ENCODE measurements around the gene GEMIN7.

GEMIN7 gene, protein sequence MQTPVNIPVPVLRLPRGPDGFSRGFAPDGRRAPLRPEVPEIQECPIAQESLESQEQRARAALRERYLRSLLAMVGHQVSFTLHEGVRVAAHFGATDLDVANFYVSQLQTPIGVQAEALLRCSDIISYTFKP

GRCh38 chr19:45079063-45079910 is at the start of gene GEMIN7:
GEMIN7 (plus strand) TSS chr19:45079260; CDS start chr19:45090115, 10,855 bp downstream.
- peak; percentile 13 for DNase-seq

- DNase-seq: no peak
Observed at GRCh38 chr19:45030825-45031224, 48.2 kb upstream of the GEMIN7 start.

- DNase-seq: no peak
Observed at GRCh38 chr19:45032421-45032820, 46.6 kb upstream of the GEMIN7 start.

DNA sequence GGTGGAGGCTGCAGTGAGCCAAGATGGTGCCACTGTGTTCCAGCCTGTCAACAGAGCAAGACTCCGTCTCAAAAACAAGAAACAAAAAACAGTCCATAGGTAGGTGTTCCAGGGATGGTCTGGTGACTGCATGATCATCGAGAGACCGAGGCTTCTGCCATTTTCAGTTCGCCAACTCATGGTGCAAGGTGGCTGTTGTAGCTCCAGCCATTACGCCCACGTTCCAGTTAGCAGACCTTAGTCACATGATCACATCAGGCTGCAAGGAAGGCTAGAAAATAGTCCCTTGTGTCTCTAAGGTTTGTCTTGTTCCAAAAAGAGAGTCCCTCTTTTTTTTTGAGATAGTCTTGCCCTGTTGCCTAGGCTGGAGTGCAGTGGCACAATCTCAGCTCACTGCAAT is 43.3 kb upstream of the GEMIN7 start:
- no peak for DNase-seq

DNA sequence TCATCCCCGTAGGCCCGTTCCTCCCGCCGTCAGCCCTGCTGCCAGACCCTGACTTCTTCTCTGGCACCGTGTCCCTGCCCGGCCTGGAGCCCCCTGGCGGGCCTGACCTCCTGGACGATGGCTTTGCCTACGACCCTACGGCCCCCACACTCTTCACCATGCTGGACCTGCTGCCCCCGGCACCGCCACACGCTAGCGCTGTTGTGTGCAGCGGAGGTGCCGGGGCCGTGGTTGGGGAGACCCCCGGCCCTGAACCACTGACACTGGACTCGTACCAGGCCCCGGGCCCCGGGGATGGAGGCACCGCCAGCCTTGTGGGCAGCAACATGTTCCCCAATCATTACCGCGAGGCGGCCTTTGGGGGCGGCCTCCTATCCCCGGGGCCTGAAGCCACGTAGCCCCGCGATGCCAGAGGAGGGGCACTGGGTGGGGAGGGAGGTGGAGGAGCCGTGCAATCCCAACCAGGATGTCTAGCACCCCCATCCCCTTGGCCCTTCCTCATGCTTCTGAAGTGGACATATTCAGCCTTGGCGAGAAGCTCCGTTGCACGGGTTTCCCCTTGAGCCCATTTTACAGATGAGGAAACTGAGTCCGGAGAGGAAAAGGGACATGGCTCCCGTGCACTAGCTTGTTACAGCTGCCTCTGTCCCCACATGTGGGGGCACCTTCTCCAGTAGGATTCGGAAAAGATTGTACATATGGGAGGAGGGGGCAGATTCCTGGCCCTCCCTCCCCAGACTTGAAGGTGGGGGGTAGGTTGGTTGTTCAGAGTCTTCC is 41.5 kb upstream of the GEMIN7 start:
- DNase-seq: no peak

GRCh38 chr19:45038931-45039893 is 39.8 kb upstream of the GEMIN7 start, which contains the start of gene CLASRP:
CLASRP (plus strand) TSS chr19:45039045; CDS start chr19:45040213, 1,168 bp downstream.
- peak; percentile 76 for DNase-seq

DNA sequence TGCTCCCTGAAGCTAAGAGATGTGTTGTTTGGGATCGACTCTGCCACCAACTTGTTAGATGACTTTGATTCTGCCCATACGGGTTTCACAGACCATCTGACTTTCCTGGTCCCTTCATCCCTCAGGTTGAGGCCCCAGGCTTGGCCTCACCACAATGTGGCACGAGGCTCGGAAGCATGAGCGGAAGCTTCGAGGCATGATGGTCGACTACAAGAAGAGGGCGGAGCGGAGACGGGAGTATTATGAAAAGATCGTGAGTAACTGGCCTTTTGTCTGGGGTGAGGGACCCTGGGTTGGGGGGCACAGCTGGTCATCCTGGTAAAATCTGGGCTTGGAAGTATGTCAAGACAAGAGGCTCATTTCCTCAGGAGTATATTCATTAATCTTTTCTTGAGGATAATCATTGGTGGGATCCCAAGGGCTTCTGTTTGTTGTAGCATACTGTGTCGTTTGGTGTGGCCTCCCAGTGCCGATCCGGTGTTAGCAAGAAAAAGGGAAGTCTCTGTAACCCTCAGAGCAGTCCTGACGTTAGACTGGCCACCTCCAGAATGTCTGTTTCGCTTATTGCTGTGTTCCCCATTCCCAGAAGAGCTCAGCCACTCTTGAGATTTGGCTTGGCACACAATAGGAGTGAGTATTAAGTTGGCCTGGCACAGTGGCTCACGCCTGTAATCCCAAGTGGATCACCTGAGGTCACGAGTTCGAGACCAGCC is 38.8 kb upstream of the GEMIN7 start:
- DNase-seq: no peak

DNA sequence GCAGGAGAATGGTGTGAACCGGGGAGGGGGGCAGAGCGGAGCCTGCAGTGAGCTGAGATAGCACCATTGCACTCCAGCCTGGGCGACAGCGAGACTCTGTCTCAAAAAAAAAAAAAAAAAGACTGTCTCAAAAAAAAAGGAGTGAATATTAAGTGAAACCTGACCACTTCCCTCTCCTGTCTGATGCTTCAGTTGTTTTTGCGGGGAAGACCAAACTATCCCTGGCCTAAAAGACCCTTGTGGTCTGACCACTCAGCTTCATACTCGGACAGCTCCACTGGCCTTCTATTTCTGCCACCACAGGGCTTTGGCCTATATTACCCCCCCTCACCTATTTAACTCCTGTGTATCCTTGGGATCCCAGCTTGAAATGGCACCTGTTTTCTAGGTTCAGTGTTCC is 37.9 kb upstream of the GEMIN7 start:
- no peak for DNase-seq

DNA sequence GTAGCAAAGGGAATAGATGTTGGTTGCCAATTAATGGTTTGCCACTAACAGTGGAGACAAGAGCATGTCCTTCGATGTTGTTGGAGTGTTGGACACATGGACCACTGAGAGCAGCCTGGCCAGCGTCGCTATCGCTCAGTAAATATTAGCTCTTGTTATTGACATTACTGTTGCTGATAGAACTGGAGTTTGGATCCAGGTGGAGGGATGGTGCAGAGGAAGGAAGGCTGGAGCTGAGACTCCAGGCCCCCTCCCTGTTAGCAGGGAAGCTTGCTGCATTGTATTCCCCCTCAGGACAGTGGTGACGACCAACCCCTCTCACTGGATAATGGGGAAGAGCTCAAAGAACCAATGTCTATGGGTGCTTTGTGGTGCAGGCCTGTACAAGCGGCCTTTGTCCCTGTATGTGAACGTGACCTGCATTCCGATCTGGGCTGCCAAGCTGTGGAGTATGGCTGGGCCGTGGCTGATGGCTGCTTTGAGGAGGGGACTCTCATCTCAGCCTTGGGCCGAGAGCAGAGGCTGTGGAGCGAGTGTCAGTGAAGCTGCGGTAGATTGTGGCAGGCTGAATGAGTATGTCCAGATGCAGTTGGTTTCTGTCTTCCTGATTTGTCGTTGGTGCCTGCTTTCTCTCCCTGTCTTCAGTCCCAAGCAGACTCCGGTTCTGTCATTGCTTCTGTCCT is 33.2 kb upstream of the GEMIN7 start:
- no peak for DNase-seq

- DNase-seq: no peak
Observed at GRCh38 chr19:45046355-45046754, 32.7 kb upstream of the GEMIN7 start.

GRCh38 chr19:45047188-45047797 is 31.8 kb upstream of the GEMIN7 start:
- DNase-seq: no peak

DNA sequence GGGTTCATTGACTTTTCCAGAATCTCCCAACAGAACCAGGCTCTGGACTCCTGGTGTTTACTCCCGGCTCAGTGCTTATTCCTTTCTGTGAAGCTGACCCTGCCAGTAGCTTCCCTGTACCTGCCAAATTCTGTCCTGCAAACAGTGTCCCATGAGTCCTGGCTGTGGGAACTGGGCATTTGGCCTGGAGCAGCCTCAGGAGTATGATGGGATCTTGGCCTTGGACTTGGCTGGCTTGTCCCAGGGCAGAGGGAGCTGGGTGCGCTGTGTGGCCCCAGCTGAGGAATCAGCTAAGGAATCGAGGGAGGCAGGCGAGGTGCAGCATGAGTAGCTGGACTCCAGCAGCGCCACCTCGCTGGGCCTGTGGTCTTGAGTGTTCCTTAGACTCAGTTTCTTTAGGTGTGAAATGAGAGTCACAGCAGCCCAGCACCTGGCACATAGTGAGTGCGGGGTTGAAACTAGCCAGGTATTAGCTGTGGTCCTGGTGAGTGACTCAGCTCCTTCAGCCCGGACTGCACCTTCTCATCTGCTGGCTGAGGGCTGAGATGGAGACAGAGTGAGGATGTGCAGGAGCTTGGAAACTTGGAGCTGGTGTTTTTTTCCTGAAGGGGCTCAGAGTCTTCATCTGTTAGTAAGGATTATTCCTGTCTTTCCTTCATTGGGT is 29.9 kb upstream of the GEMIN7 start:
- DNase-seq: no peak

DNA sequence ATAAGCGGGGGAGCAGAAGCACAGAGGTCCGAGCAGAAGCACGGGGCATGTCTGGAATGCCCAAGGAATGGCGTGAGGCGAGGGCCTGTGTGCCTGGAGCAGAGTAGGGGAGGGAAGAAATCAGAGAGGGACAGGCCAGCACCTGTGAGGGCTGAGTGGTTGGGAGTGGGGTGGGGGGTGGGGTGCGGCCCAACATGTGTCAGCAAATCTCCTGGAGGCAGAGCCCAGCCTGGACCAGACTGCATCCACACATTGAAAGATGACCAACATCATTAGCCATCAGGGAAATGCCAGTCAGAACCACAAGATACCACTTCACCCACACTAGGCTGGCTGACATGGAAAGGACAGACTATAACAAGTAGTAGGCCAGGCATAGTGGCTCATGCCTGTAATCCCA is 29.0 kb upstream of the GEMIN7 start:
- no peak for DNase-seq

GRCh38 chr19:45051929-45052579 is 27.0 kb upstream of the GEMIN7 start:
- no peak for DNase-seq

GRCh38 chr19:45056831-45057230 is 22.2 kb upstream of the GEMIN7 start:
- DNase-seq: no peak

DNA sequence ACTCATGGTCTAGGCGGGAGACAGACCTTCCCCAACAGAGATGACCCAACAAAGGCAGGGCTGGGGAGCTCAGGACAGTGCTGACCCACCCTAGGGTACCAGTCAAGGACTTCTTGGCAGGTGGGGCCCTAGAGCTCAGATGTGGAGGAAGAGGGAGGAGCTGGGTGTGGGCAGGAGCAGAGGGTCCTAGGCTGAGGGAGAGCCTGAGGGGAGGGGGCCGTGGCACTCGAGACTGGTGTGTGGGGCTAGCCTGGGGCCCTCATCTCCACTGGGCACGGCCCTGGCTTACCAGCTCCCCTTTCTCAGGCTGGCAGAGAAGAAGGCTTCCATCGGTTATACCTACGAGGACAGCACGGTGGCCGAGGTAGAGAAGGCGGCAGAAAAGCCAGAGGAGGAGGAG is 21.6 kb upstream of the GEMIN7 start:
- no peak for DNase-seq

DNA sequence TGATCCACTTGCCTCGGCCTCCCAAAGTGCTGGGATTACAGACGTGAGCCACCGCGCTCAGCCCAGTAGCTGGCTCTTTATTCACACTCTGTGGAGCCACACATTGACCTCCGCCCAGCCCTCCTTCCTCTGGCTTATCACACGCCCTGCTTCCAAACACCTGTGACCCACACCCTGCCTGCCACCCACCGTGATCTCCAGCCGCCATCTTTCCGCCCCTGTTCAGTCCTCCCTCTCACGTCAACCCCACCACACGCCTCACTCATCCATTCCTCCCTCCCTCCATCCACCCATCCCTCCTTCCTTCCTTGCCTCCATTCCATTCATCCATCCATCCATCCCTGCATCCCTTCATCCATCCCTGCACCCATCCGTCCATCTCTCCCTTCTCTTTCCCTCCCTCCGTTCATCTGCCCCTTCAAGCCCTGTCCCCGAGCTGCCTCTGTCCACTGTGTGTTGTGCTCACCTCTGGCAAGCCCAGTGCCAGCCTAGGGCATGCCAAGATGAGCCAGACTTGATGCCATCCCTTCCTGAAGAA is 20.4 kb upstream of the GEMIN7 start:
- DNase-seq: no peak

GRCh38 chr19:45059258-45059965 is 19.6 kb upstream of the GEMIN7 start:
- DNase-seq: peak; percentile 85

GRCh38 chr19:45061965-45062364 is 17.1 kb upstream of the GEMIN7 start:
- DNase-seq: no peak

All from NCI-H1694 (cell line).